Kidney (tissue), 22 donors: ENCODE data around the gene LRRC43. TPM values are rescaled to one million over a fixed set of nuclear protein-coding genes. Genes with fewer than 3 reads are reported as not detected.

Experiments
- DNase-seq, 5 donors: peaks; one replicate each; pipeline ENCODE4 v3.0.0-alpha.2; 2013 to 2020
- FAIRE-seq: peaks from 2 replicates; lab custom pipeline; 2012; peaks lifted over from hg19 to GRCh38; lab: Jason Lieb, UNC
- H3K27ac ChIP-seq, 2 donors: one replicate each; pipeline ENCODE4 v1.7.0; 2013; ENCODE audit warnings: low read depth in 2 of 2, low read length in 2 of 2, inconsistent platforms in 1 of 2
- H3K27me3 ChIP-seq: one replicate; pipeline ENCODE4 v1.7.1; 2013; ENCODE audit warnings: low read length, inconsistent platforms; ENCODE audit not compliant: control insufficient read depth, insufficient read depth
- H3K36me3 ChIP-seq, 3 donors: one replicate each; pipeline versions ENCODE4 v1.7.0 to v1.7.1; 2013; ENCODE audit warnings: low read length in 3 of 3, control low read depth in 1 of 3, inconsistent platforms in 1 of 3; ENCODE audit not compliant: insufficient read depth in 3 of 3, control insufficient read depth in 2 of 3
- H3K4me1 ChIP-seq, 3 donors: one replicate each; pipeline versions ENCODE4 v1.7.0 to v1.7.1; 2013; ENCODE audit warnings: low read length in 3 of 3, inconsistent platforms in 1 of 3, low read depth in 1 of 3; ENCODE audit not compliant: control insufficient read depth in 2 of 3, insufficient read depth in 2 of 3
- H3K4me3 ChIP-seq, 3 donors: one replicate each; pipeline versions ENCODE4 v1.7.0 to v1.8.1; 2013; ENCODE audit warnings: low read length in 3 of 3, control low read depth in 1 of 3, inconsistent platforms in 1 of 3
- H3K9ac ChIP-seq, 3 donors: one replicate each; pipeline versions ENCODE4 v1.7.0 to v1.7.1; 2013; ENCODE audit warnings: low read length in 3 of 3, control low read depth in 1 of 3, inconsistent platforms in 1 of 3
- H3K9me3 ChIP-seq, 3 donors: one replicate each; pipeline versions ENCODE4 v1.7.0 to v1.7.1; 2013; ENCODE audit warnings: low read length in 3 of 3, control low read depth in 1 of 3, inconsistent platforms in 1 of 3; ENCODE audit not compliant: control insufficient read depth in 2 of 3, insufficient read depth in 1 of 3
- CTCF ChIP-seq: IDR thresholded peaks from 3 replicates; pipeline ENCODE4 v1.5.1; 2012; ENCODE audit warnings: mild to moderate bottlenecking, moderate library complexity, borderline replicate concordance; ENCODE audit not compliant: insufficient read depth; ENCODE audit errors: extremely low read depth
- intact Hi-C: fragments of 100-400 bp; cut with DNase I; formaldehyde crosslinking; loops from one replicate; pipeline ENCODE4 v1.11.1; 2022
- long read RNA-seq, 10 donors: library from polyadenylated mRNA in 1 of 10; unstranded in 1 of 10; transcript quantifications; one replicate each; pipeline ENCODE4 v2.0.0 and lab custom pipeline, GENCODE V29; 2021 to 2026
- polyA plus RNA-seq: library from polyadenylated mRNA; stranded (reverse); fragments of 350-450 nt; fragmentation: Illumina TruSeq; extraction: RNeasy Lipid Tissue Mini Kit (QIAGEN cat#74804); gene quantifications from one replicate; pipeline ENCODE4 v1.2.3, GENCODE V29; 2014; ENCODE audit warnings: low read depth, low replicate concordance; ENCODE audit not compliant: insufficient read depth
- total RNA-seq: library from RNA; stranded (reverse); fragmentation: NEBNext Ultra II Directional; extraction: Animal tissue kit (Norgen Biotek cat#: 25700); gene quantifications from one replicate; pipeline ENCODE4 v1.2.1, GENCODE V29; 2021
- donor health status: control.
- donor health status: control.
- donor health status: control.
- donor health status: control.
- donor health status: control.
- donor health status: DM: yes; HTN: yes; CAD: no.
- donor health status: Normal renal cell carcinoma (clear cell type).

The LRRC43 gene, protein sequence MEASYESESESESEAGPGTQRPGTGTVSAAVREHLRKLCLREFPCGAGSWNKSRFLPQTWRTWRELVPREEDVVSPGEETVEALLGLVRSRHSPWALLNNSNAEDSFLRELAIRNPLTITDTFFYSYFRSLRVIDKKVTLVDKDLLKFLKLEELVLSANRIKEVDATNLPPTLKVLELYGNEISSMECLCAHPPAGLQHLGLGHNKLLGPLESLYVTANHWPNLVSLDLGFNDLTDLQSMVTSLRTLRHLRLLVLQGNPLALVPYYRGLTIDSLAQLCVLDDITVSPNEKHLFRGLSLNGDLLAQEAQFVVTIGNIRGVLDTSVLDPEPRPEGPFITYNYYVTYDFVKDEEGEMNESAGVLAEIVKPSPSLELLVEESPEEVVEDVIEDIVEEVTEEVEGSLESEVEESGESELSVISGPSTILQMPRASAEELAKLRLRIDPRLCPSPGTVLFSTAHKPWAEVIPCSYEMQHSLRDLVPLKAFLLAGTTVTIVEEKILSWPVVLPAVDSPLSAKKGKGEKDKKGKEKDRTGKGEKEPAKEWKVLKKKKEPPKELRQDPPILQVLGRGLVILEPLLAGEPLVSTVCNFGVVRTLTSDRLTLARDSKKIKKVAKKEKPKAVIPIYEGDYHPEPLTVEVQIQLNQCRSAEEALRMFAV
- total RNA-seq (4.8 TPM), polyA plus RNA-seq (7.9 TPM)
- long read RNA-seq, donor 1 = 0 reads
- long read RNA-seq, donor 2 = 0 reads
- long read RNA-seq, donor 3 = 0 reads
- long read RNA-seq, donor 4 = 0 reads
- long read RNA-seq, donor 5 = 0 reads
- long read RNA-seq, donor 6 = 0 reads
- long read RNA-seq, donor 7, partial matches to known transcripts = 1 of 5 reads
- long read RNA-seq, donor 7, other reads (novel, unspliced or antisense) = 4 of 5 reads
- long read RNA-seq, donor 8 = 0 reads
- long read RNA-seq, donor 9 = 0 reads
- long read RNA-seq, donor 10 = 0 reads

- FAIRE-seq (no peak), DNase-seq (peak; percentile 78 to 89 (median 85))
- intact Hi-C loops = no loop called here
- Histone ChIP-seq H3K4me3 (peak within 1 kb of the TSS; percentile 44 to 66 (median 64)), H3K9me3 (no peaks in the 10 kb centered on the region), H3K4me1 (no peaks in the 10 kb centered on the region), H3K36me3 (no peaks in the 10 kb centered on the region), H3K9ac (peak within 1 kb of the TSS in 1 of 3 donors; percentile 67), H3K27me3 (no peaks in the 10 kb centered on the region), H3K27ac (no peak within 1 kb of the TSS)
- no peak for TF ChIP-seq CTCF
Measured at GRCh38 chr12:122182887-122183587, at the start of gene LRRC43. Gene LRRC43, plus strand, starts transcription at chr12:122183123. Its CDS starts 22 bp downstream, at chr12:122183145.

GRCh38 chr12:122133192-122133950, 49.6 kb upstream of the LRRC43 start:
- FAIRE-seq (no peak), DNase-seq (no peak)
- peaks cover 0 to 50% (median 27%) of the 10 kb centered on the region in 3 donors for H3K36me3 ChIP-seq

More at GRCh38 chr12:122133192-122133950, 49.6 kb upstream of the LRRC43 start:
- Histone ChIP-seq H3K9me3 (no peaks in the 10 kb centered on the region), H3K4me3 (no peak overlapping the region), H3K27ac (no peak overlapping the region), H3K27me3 (no peaks in the 10 kb centered on the region), H3K4me1 (peaks cover 0 to 2% (median 0%) of the 10 kb centered on the region in 3 donors), H3K9ac (no peak overlapping the region)
- intact Hi-C loops = no loop called here
- TF ChIP-seq CTCF = no peak
